Neuron (in vitro differentiated cells): ENCODE results near the gene CTNNA3.

Experiments used
- H2AFZ ChIP-seq: one replicate; pipeline ENCODE4 v1.6.1; 2013; ENCODE audit warnings: low read depth, mild to moderate bottlenecking, inconsistent platforms, low read length, moderate library complexity
- H3K27me3 ChIP-seq: one replicate; pipeline ENCODE4 v1.6.1; 2013; ENCODE audit warnings: low read length; ENCODE audit not compliant: insufficient read depth
- H3K36me3 ChIP-seq: one replicate; pipeline ENCODE4 v1.6.1; 2013; ENCODE audit warnings: low read length; ENCODE audit not compliant: insufficient read depth
- H3K4me1 ChIP-seq: one replicate; pipeline ENCODE4 v1.6.1; 2013; ENCODE audit warnings: low read length; ENCODE audit not compliant: insufficient read depth
- H3K4me3 ChIP-seq: 2 replicates; pipeline ENCODE4 v1.5.1; 2013; ENCODE audit warnings: mild to moderate bottlenecking, low read length, moderate library complexity
- H3K9me3 ChIP-seq: one replicate; pipeline ENCODE4 v1.6.1; 2013; ENCODE audit warnings: low read length

CTNNA3 gene

DNA sequence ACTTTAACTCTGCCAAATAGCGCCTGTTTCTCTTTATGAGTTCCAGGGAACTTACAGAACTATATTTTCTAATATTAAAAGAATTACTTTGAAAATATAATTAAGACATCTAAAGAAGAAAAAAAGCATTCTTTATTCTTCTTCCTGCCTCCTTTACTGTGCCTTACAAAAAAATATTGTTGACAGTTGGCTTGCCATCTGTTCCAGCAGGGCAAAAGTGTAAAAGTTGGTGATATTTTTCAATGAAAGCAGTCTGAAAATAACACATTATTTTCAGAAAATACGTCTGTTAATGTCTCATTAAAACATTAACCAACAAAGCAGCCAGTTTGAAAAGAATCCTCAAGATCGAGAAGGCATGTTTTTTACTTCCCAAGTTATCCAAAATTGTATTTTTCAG, 1802.3 kb downstream of the CTNNA3 start:
- Histone ChIP-seq H2AFZ (no peak overlapping the region), H3K4me1 (peaks cover 5% of the 10 kb centered on the region), H3K9me3 (no peaks in the 10 kb centered on the region), H3K36me3 (no peaks in the 10 kb centered on the region), H3K27me3 (no peaks in the 10 kb centered on the region), H3K4me3 (no peak overlapping the region)

DNA sequence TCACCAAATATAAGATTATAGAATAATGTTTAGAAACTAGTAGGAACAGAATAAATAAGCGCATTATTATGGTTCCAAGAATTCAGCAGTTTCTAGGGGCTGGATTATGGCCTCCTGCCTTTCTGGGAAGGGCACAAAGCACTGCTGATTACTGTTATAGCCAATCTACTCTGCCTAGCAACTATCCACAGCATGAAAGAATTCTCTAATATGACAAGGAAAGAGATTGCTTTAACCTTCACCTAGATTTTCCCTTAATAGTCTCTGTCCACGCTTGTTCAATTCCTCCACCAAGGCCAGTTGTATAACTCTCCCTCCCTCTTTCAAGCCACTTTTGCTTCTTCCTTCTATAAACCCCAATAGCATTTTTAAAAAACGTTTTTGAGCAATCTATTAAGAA, 1803.7 kb downstream of the CTNNA3 start:
- Histone ChIP-seq H2AFZ (peak overlapping the region; percentile 10), H3K36me3 (no peaks in the 10 kb centered on the region), H3K9me3 (no peaks in the 10 kb centered on the region), H3K4me1 (peaks cover 5% of the 10 kb centered on the region), H3K27me3 (no peaks in the 10 kb centered on the region), H3K4me3 (no peak overlapping the region)

DNA sequence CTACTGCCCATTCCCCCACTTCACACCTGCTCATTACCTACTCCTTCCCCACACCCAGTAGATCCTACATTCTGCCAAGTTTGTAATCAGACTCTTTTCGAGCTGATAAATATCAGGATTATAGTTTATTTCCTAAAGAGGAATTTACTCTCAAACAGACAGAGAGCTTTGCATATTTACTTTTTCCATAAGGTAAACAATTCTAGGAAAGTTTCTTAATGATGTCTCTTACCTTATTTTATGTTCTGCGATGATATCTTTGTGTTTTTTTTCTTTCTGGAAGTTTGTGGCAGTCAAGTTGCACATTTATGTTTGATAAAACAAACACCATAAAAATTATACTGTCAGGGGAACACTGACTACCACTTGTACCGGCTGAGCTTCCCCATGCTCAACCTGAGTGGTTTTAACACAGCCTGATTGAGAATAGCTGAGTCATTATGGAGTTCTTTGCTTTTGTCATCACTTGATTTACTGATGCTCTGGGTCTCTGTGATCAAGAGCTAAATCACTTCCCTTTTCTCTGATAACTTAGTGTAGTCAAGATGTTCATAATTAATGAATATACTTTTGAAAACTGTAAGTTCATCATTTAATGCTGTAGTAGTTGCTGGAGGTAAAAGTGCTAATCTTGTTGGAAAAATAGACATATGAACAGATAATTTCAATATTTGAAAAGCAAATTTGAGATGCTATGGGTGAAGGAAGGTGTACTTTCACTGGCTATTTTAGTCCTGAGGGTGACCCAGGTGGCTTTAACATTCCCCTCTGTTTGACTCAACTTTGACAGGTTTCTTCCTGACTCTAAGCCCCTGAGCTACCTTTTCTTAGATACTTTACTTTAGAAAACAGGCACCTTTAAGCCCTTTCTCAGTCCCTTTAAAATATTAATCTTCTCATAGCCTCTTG, 1804.7 kb downstream of the CTNNA3 start:
- H3K4me3 ChIP-seq, result no peak overlapping the region
- H3K4me1 ChIP-seq, result peaks cover 5% of the 10 kb centered on the region

DNA sequence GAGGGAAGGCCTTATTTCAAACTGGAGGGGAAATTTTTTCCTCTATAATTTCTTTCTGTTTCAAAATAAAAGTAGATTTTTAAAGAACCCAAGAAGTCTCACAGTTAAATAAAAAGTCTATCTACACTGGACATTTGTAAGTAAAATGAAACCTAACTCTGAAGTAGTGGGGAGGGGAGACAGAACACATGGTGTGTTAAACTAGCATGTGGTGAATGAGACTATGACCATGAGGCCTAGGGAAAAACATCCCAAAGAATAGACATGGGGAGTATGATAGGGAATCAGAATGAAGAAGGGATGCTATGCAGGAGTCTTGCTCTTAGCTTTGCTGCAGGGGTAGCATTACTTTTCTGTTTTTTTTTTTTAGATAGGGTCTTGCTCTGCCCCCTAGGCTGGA, 1831.5 kb downstream of the CTNNA3 start:
- Histone ChIP-seq H3K9me3 (no peaks in the 10 kb centered on the region), H3K4me1 (no peaks in the 10 kb centered on the region), H3K36me3 (no peaks in the 10 kb centered on the region), H3K27me3 (no peaks in the 10 kb centered on the region), H3K4me3 (no peak overlapping the region), H2AFZ (no peak overlapping the region)

More for the DNA sequence above, 1804.7 kb downstream of the CTNNA3 start:
- no peak overlapping the region for H2AFZ ChIP-seq
- no peaks in the 10 kb centered on the region for H3K27me3 ChIP-seq
- no peaks in the 10 kb centered on the region for H3K9me3 ChIP-seq
- no peaks in the 10 kb centered on the region for H3K36me3 ChIP-seq

DNA sequence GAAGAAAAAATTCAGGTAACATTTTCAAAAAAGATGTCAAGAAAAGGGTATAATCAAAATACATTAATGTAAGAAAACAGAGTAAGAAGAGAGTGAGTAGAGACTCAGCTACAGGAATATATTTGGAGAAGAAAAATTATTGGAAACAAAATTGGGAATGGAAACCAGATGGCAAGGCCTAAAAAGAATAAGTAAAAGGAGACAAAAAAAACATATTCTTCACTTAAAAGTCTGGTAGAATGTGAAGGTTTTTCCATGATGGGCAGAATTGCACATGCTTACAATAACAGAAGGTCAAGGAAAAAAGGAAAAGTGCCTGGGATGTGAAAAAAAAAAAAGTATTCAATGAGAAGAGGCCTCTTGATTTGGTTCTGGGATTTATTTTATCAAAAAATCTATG, 1832.0 kb downstream of the CTNNA3 start:
- no peaks in the 10 kb centered on the region for H3K9me3 ChIP-seq
- H2AFZ ChIP-seq, result no peak overlapping the region
- H3K4me1 ChIP-seq, result no peaks in the 10 kb centered on the region
- no peaks in the 10 kb centered on the region for H3K27me3 ChIP-seq
- H3K36me3 ChIP-seq, result no peaks in the 10 kb centered on the region
- no peak overlapping the region for H3K4me3 ChIP-seq
